Measurements from ENCODE around the gene ST6GALNAC2.

Gene ST6GALNAC2

GRCh38 chr17:76519048-76519966 is 66.4 kb downstream of the ST6GALNAC2 start:
- H3K27ac ChIP-seq (ENCODE audit: low read depth, low read length) = no peak overlapping the region
- peaks cover 4 to 8% of the 10 kb centered on the region in 2 donors for H3K4me1 ChIP-seq (ENCODE audit: control insufficient read depth in 1 of 2, insufficient read depth in 2 of 2, low read length in 2 of 2)
- no peaks in the 10 kb centered on the region for H3K27me3 ChIP-seq (ENCODE audit: control insufficient read depth in 1 of 2, insufficient read depth in 2 of 2, low read length in 2 of 2)
- H3K36me3 ChIP-seq (ENCODE audit: control insufficient read depth in 1 of 2, insufficient read depth in 2 of 2, low read length in 2 of 2) = no peaks in the 10 kb centered on the region
- no peak overlapping the region for H3K9ac ChIP-seq (ENCODE audit: low read depth in 1 of 2, low read length in 2 of 2)
- H3K9me3 ChIP-seq (ENCODE audit: control insufficient read depth in 1 of 2, low read length in 2 of 2) = no peaks in the 10 kb centered on the region
- H3K4me3 ChIP-seq (ENCODE audit: low read depth in 1 of 2, low read length in 2 of 2) = no peak overlapping the region

GRCh38 chr17:76517638-76518038 is 68.0 kb downstream of the ST6GALNAC2 start:
- no peaks in the 10 kb centered on the region for H3K9me3 ChIP-seq (ENCODE audit: control insufficient read depth in 1 of 2, low read length in 2 of 2)
- no peaks in the 10 kb centered on the region for H3K36me3 ChIP-seq (ENCODE audit: control insufficient read depth in 1 of 2, insufficient read depth in 2 of 2, low read length in 2 of 2)
- H3K27ac ChIP-seq (ENCODE audit: low read depth, low read length) = no peak overlapping the region
- no peaks in the 10 kb centered on the region for H3K27me3 ChIP-seq (ENCODE audit: control insufficient read depth in 1 of 2, insufficient read depth in 2 of 2, low read length in 2 of 2)
- peaks cover 0 to 4% of the 10 kb centered on the region in 2 donors for H3K4me1 ChIP-seq (ENCODE audit: control insufficient read depth in 1 of 2, insufficient read depth in 2 of 2, low read length in 2 of 2)
- no peak overlapping the region for H3K9ac ChIP-seq (ENCODE audit: low read depth in 1 of 2, low read length in 2 of 2)
- H3K4me3 ChIP-seq (ENCODE audit: low read depth in 1 of 2, low read length in 2 of 2) = no peak overlapping the region
